GM18861 (cell line): Measurements from ENCODE around the gene AGBL5.
"Not testable (repeated sequence)": the region's sequence is repeated elsewhere in the genome, so short reads cannot be mapped to it uniquely, and the experiment has no call there.

Source experiments
- ATAC-seq: cut with Tn5 transposase; IDR thresholded peaks from one replicate; pipeline ENCODE4 v1.9.1; 2021; ENCODE audit not compliant: unreplicated experiment

AGBL5 gene

GRCh38 chr2:27115519-27115918 lies 64.1 kb downstream of the AGBL5 start:
- ATAC-seq: no peak

- no peak for ATAC-seq
Observed at GRCh38 chr2:27117995-27118524, 66.6 kb downstream of the AGBL5 start.

- no peak for ATAC-seq
Observed at GRCh38 chr2:27118525-27119329, 67.3 kb downstream of the AGBL5 start, which contains the start of gene CGREF1. TSS of gene CGREF1 (minus strand) at chr2:27119128. CDS start at chr2:27104366, 14,762 bp downstream.

GRCh38 chr2:27119330-27119670 lies 67.8 kb downstream of the AGBL5 start:
- ATAC-seq: not testable (repeated sequence)
